ENCODE data around the gene DERL3. TPM values are rescaled to one million over a fixed set of nuclear protein-coding genes. Genes with fewer than 3 reads are reported as not detected.
A peak's percentile ranks its signal among the peaks of the same experiment; 100 is the strongest.

The DERL3 gene
- total and polyA plus RNA-seq, 2 of the 13 experiments (the other 11 are each of a cell fraction or from before 2014, with no cell fraction given): not detected

- TF ChIP-seq ZNF749 (CRISPR knock-in tag; IDR thresholded peaks at IDR 0.05; ENCODE audit: borderline replicate concordance): no peak
- no peak for TF ChIP-seq CENPBD1 (CRISPR knock-in tag; IDR thresholded peaks at IDR 0.05; ENCODE audit: borderline replicate concordance, low read depth)
- TF ChIP-seq ZNF678 (CRISPR knock-in tag; IDR thresholded peaks at IDR 0.05): no peak
- TF ChIP-seq ZBTB34 (CRISPR knock-in tag; IDR thresholded peaks at IDR 0.05): no peak
- no peak for TF ChIP-seq NR3C1 (CRISPR knock-in tag; IDR thresholded peaks at IDR 0.05)
- no peak for TF ChIP-seq RCOR2 (CRISPR knock-in tag; IDR thresholded peaks at IDR 0.05)
- TF ChIP-seq ZNF274 (CRISPR knock-in tag; IDR thresholded peaks at IDR 0.05): no peak; the same call in 1 of the 2 replicates
- TF ChIP-seq POGK (CRISPR knock-in tag; conservative IDR thresholded peaks at IDR 0.05): no peak
- TF ChIP-seq NR2C2 (CRISPR knock-in tag; IDR thresholded peaks at IDR 0.05; ENCODE audit: borderline replicate concordance): 0 out of 2 replicates have a peak, but pooled peaks have one; percentile 19
- TF ChIP-seq ZNF451 (CRISPR knock-in tag; IDR thresholded peaks at IDR 0.05): peak; percentile 43; the same call in 1 of the 2 replicates
- 0 out of 2 replicates have a peak, but pooled peaks have one; percentile 34 for TF ChIP-seq MXD3 (CRISPR knock-in tag; IDR thresholded peaks at IDR 0.05)
- no peak for TF ChIP-seq PAX8 (CRISPR knock-in tag; IDR thresholded peaks at IDR 0.05; ENCODE audit: borderline replicate concordance)
- TF ChIP-seq KLF16 (CRISPR knock-in tag; IDR thresholded peaks at IDR 0.05): no peak
- no peak for TF ChIP-seq ZNF737 (CRISPR knock-in tag; IDR thresholded peaks at IDR 0.05; ENCODE audit: borderline replicate concordance)
- TF ChIP-seq NR2F2 (IDR thresholded peaks at IDR 0.05; ENCODE audit: borderline replicate concordance, low read depth): no peak
- no peak for TF ChIP-seq NFRKB (IDR thresholded peaks at IDR 0.05)
- TF ChIP-seq IKZF5 (CRISPR knock-in tag; IDR thresholded peaks at IDR 0.05): 0 out of 2 replicates have a peak, but pooled peaks have one; percentile 24
- no peak for TF ChIP-seq PCBP1 (IDR thresholded peaks at IDR 0.05; ENCODE audit: borderline replicate concordance, low read depth, low read length)
- TF ChIP-seq GRHL1 (CRISPR knock-in tag; conservative IDR thresholded peaks at IDR 0.05): no peak
- 0 out of 2 replicates have a peak, but pooled peaks have one; percentile 10 for TF ChIP-seq FOXC1 (CRISPR knock-in tag; IDR thresholded peaks at IDR 0.05; ENCODE audit: borderline replicate concordance)
- no peak for TF ChIP-seq RFXANK (CRISPR knock-in tag; IDR thresholded peaks at IDR 0.05)
Measured at GRCh38 chr22:23786752-23787599, 51.8 kb downstream of the DERL3 start, which contains the start of gene SMARCB1 (continued).
